Stimulated activated CD4-positive, alpha-beta T cell treated with anti-CD3 and anti-CD28 coated beads, Interleukin-4, amount 100 ng/mL, for 24 hours (primary cell): ENCODE data around the gene SGF29.
"Not testable (repeated sequence)": the region's sequence is repeated elsewhere in the genome, so short reads cannot be mapped to it uniquely, and the experiment has no call there.

Experiments
- DNase-seq: peaks from one replicate; pipeline ENCODE4 v3.0.0-alpha.2; 2020

Gene SGF29

GRCh38 chr16:28597692-28598261 is 44.1 kb downstream of the SGF29 start:
- no peak for DNase-seq

GRCh38 chr16:28599377-28600285 is 45.9 kb downstream of the SGF29 start:
- not testable (repeated sequence) for DNase-seq

- DNase-seq, result not testable (repeated sequence)
Observed at GRCh38 chr16:28600965-28601364, 47.2 kb downstream of the SGF29 start.

GRCh38 chr16:28601589-28601988 is 47.9 kb downstream of the SGF29 start:
- not testable (repeated sequence) for DNase-seq

- not testable (repeated sequence) for DNase-seq
Observed at GRCh38 chr16:28602062-28602461, 48.3 kb downstream of the SGF29 start.

GRCh38 chr16:28602529-28602928 is 48.8 kb downstream of the SGF29 start:
- DNase-seq, result no peak

- DNase-seq, result no peak
Observed at GRCh38 chr16:28603381-28604185, 49.9 kb downstream of the SGF29 start.

GRCh38 chr16:28604186-28604565 is 50.5 kb downstream of the SGF29 start:
- DNase-seq, result no peak

GRCh38 chr16:28606291-28607115 is 52.8 kb downstream of the SGF29 start:
- no peak for DNase-seq

GRCh38 chr16:28607116-28607623 is 53.5 kb downstream of the SGF29 start:
- no peak for DNase-seq

- DNase-seq, result not testable (repeated sequence)
Observed at GRCh38 chr16:28607681-28608495, 54.2 kb downstream of the SGF29 start.

GRCh38 chr16:28608496-28608808 is 54.7 kb downstream of the SGF29 start:
- not testable (repeated sequence) for DNase-seq

- not testable (repeated sequence) for DNase-seq
Observed at GRCh38 chr16:28608867-28609596, 55.3 kb downstream of the SGF29 start.

- DNase-seq, result no peak
Observed at GRCh38 chr16:28609631-28610594, 56.2 kb downstream of the SGF29 start, which contains the start of gene SULT1A1. TSS of gene SULT1A1 (minus strand) at chr16:28610044. CDS start at chr16:28608855, 1,189 bp downstream.

- DNase-seq, result no peak
Observed at GRCh38 chr16:28610595-28611191, 57.0 kb downstream of the SGF29 start.

GRCh38 chr16:28612359-28613280 is 58.9 kb downstream of the SGF29 start:
- DNase-seq, result not testable (repeated sequence)

- DNase-seq, result not testable (repeated sequence)
Observed at GRCh38 chr16:28613912-28614311, 60.2 kb downstream of the SGF29 start.

- DNase-seq, result not testable (repeated sequence)
Observed at GRCh38 chr16:28614561-28614960, 60.8 kb downstream of the SGF29 start.
